ENCODE results near the gene MGAT4C.

Gene MGAT4C

GRCh38 chr12:86228656-86229055 is 27.5 kb downstream of the MGAT4C start:
- DNase-seq (ENCODE audit: low spot score), result no peak

GRCh38 chr12:86226481-86226880 is 29.7 kb downstream of the MGAT4C start:
- no peak for DNase-seq (ENCODE audit: low spot score)

GRCh38 chr12:86216591-86216990 is 39.6 kb downstream of the MGAT4C start:
- no peak for DNase-seq (ENCODE audit: low spot score)

- no peak for DNase-seq (ENCODE audit: low spot score)
Measured at GRCh38 chr12:86213012-86213411, 43.2 kb downstream of the MGAT4C start.

- no peak for DNase-seq (ENCODE audit: low spot score)
Measured at GRCh38 chr12:86198696-86199444, 57.3 kb downstream of the MGAT4C start.

GRCh38 chr12:86196465-86196864 is 59.7 kb downstream of the MGAT4C start:
- no peak for DNase-seq (ENCODE audit: low spot score)

- DNase-seq (ENCODE audit: low spot score), result no peak
Measured at GRCh38 chr12:86194721-86195120, 61.5 kb downstream of the MGAT4C start.

GRCh38 chr12:86193931-86194330 is 62.3 kb downstream of the MGAT4C start:
- no peak for DNase-seq (ENCODE audit: low spot score)

GRCh38 chr12:86188226-86188625 is 68.0 kb downstream of the MGAT4C start:
- no peak for DNase-seq (ENCODE audit: low spot score)

- no peak for DNase-seq (ENCODE audit: low spot score)
Measured at GRCh38 chr12:86186449-86186848, 69.7 kb downstream of the MGAT4C start.

- no peak for DNase-seq (ENCODE audit: low spot score)
Measured at GRCh38 chr12:86179855-86180254, 76.3 kb downstream of the MGAT4C start.

- no peak for DNase-seq (ENCODE audit: low spot score)
Measured at GRCh38 chr12:86174188-86174587, 82.0 kb downstream of the MGAT4C start.

GRCh38 chr12:86172913-86173443 is 83.2 kb downstream of the MGAT4C start:
- no peak for DNase-seq (ENCODE audit: low spot score)

- no peak for DNase-seq (ENCODE audit: low spot score)
Measured at GRCh38 chr12:86170051-86170450, 86.1 kb downstream of the MGAT4C start.

GRCh38 chr12:86158956-86159355 is 97.2 kb downstream of the MGAT4C start:
- DNase-seq (ENCODE audit: low spot score), result no peak

- DNase-seq (ENCODE audit: low spot score), result no peak
Measured at GRCh38 chr12:86154620-86155019, 101.6 kb downstream of the MGAT4C start.

GRCh38 chr12:86148612-86149011 is 107.6 kb downstream of the MGAT4C start:
- no peak for DNase-seq (ENCODE audit: low spot score)

GRCh38 chr12:86148071-86148470 is 108.1 kb downstream of the MGAT4C start:
- no peak for DNase-seq (ENCODE audit: low spot score)

GRCh38 chr12:86145156-86145555 is 111.0 kb downstream of the MGAT4C start:
- DNase-seq (ENCODE audit: low spot score), result no peak

- no peak for DNase-seq (ENCODE audit: low spot score)
Measured at GRCh38 chr12:86143162-86143561, 113.0 kb downstream of the MGAT4C start.

GRCh38 chr12:86139671-86140070 is 116.5 kb downstream of the MGAT4C start:
- DNase-seq (ENCODE audit: low spot score), result no peak

- no peak for DNase-seq (ENCODE audit: low spot score)
Measured at GRCh38 chr12:86138770-86139169, 117.4 kb downstream of the MGAT4C start.

- DNase-seq (ENCODE audit: low spot score), result no peak
Measured at GRCh38 chr12:86137936-86138335, 118.3 kb downstream of the MGAT4C start.

- no peak for DNase-seq (ENCODE audit: low spot score)
Measured at GRCh38 chr12:86134561-86134960, 121.6 kb downstream of the MGAT4C start.

Measured in CD4-positive, alpha-beta T cell treated with Interleukin-6 at 100 ng/mL for 8 hours (primary cell).